Measurements from ENCODE around the gene CAPNS2. TPM values are rescaled to one million over a fixed set of nuclear protein-coding genes. Genes with fewer than 3 reads are reported as not detected.

The CAPNS2 gene
- total RNA-seq, 1 experiment from 2014 or later: 1.4 TPM

DNA sequence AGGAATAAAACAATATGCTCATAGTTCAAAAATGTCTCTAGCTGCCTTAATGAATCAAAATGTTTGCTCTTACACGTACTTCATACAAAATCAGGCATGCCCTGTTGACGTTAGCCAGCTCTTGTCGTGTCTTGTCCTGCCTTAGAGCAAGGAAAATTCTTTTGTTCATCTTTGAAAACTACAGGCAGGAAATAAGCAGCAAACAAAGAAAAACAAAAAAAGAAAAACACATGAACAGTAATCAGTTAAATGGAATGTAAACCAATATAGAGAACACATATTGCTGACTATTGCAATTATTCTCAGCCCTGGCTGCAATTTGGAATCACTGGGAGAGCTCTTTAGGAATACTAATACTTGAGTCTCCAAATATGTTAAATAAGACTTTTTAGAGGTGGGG lies 1.7 kb downstream of the CAPNS2 start:
- Histone ChIP-seq H3K36me3 (ENCODE audit: control insufficient read depth, insufficient read depth, low read length) (no peaks in the 10 kb centered on the region), H3K27me3 (ENCODE audit: control insufficient read depth, insufficient read depth, low read length) (no peaks in the 10 kb centered on the region), H3K4me3 (ENCODE audit: low read depth in 2 of 2, low read length in 2 of 2) (no peak overlapping the region), H3K27ac (ENCODE audit: low read length) (no peak overlapping the region), H3K4me1 (ENCODE audit: control insufficient read depth, insufficient read depth, low read length) (no peaks in the 10 kb centered on the region), H3K9me3 (ENCODE audit: control insufficient read depth, insufficient read depth, low read depth, low read length) (no peaks in the 10 kb centered on the region)
- ATAC-seq (no peak), DNase-seq (ENCODE audit: low read depth, low spot score) (no peak)
- POLR2A ChIA-PET: no interaction called here
- TF ChIP-seq POLR2AphosphoS5 (IDR thresholded peaks at IDR 0.05; ENCODE audit: low read depth, low read length): no peak
- TF ChIP-seq SIN3A (IDR thresholded peaks at IDR 0.05; ENCODE audit: borderline replicate concordance, insufficient read depth, low read depth, low read length): no peak
- TF ChIP-seq, protein P1, sequence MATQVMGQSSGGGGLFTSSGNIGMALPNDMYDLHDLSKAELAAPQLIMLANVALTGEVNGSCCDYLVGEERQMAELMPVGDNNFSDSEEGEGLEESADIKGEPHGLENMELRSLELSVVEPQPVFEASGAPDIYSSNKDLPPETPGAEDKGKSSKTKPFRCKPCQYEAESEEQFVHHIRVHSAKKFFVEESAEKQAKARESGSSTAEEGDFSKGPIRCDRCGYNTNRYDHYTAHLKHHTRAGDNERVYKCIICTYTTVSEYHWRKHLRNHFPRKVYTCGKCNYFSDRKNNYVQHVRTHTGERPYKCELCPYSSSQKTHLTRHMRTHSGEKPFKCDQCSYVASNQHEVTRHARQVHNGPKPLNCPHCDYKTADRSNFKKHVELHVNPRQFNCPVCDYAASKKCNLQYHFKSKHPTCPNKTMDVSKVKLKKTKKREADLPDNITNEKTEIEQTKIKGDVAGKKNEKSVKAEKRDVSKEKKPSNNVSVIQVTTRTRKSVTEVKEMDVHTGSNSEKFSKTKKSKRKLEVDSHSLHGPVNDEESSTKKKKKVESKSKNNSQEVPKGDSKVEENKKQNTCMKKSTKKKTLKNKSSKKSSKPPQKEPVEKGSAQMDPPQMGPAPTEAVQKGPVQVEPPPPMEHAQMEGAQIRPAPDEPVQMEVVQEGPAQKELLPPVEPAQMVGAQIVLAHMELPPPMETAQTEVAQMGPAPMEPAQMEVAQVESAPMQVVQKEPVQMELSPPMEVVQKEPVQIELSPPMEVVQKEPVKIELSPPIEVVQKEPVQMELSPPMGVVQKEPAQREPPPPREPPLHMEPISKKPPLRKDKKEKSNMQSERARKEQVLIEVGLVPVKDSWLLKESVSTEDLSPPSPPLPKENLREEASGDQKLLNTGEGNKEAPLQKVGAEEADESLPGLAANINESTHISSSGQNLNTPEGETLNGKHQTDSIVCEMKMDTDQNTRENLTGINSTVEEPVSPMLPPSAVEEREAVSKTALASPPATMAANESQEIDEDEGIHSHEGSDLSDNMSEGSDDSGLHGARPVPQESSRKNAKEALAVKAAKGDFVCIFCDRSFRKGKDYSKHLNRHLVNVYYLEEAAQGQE (IDR thresholded peaks at IDR 0.05; ENCODE audit: insufficient read depth in 1 of 2, low read depth in 2 of 2, low read length in 1 of 2): no peak
- TF ChIP-seq, protein P2, sequence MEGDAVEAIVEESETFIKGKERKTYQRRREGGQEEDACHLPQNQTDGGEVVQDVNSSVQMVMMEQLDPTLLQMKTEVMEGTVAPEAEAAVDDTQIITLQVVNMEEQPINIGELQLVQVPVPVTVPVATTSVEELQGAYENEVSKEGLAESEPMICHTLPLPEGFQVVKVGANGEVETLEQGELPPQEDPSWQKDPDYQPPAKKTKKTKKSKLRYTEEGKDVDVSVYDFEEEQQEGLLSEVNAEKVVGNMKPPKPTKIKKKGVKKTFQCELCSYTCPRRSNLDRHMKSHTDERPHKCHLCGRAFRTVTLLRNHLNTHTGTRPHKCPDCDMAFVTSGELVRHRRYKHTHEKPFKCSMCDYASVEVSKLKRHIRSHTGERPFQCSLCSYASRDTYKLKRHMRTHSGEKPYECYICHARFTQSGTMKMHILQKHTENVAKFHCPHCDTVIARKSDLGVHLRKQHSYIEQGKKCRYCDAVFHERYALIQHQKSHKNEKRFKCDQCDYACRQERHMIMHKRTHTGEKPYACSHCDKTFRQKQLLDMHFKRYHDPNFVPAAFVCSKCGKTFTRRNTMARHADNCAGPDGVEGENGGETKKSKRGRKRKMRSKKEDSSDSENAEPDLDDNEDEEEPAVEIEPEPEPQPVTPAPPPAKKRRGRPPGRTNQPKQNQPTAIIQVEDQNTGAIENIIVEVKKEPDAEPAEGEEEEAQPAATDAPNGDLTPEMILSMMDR (IDR thresholded peaks at IDR 0.05): no peak
- no TSS peak for BruUV-seq (replicated peaks)
- CTCF ChIA-PET: interaction anchor here (0.7 kb wide), 1 partner anchor 135 kb away, joined by 3 read pairs; no protein-coding TSS in a partner anchor
- intact Hi-C loops (cut with micrococcal nuclease; ENCODE audit: unreplicated experiment): no loop called here
- in situ Hi-C loops (cut with HindIII; ENCODE audit: low pct_unique_long_range_greater_than_20kb, low sequenced_read_pairs): no loop called here

DNA sequence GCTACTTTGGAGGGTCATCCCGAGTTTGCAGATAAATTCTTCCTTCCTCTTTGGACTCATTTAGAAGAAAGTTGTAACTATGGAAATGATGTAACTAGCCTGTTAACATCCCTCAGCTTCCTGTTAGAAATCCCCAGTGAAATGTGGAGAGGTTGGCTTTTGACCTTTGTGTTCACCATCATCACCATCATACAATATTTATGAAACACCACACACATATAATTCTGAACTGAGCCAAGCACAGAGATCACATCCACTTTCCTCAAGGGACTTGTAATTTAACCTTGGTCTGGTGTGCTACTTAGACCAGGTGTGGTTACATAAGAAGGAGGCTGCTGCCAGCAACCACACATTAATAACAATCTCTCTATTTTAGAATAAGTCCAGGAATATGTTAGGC lies 2.5 kb downstream of the CAPNS2 start:
- ChIA-PET CTCF (no interaction called here), POLR2A (no interaction called here)
- Histone ChIP-seq H3K27ac (ENCODE audit: low read length) (no peak overlapping the region), H3K4me1 (ENCODE audit: control insufficient read depth, insufficient read depth, low read length) (no peaks in the 10 kb centered on the region), H3K4me3 (ENCODE audit: low read depth in 2 of 2, low read length in 2 of 2) (no peak overlapping the region), H3K9me3 (ENCODE audit: control insufficient read depth, insufficient read depth, low read depth, low read length) (no peaks in the 10 kb centered on the region), H3K27me3 (ENCODE audit: control insufficient read depth, insufficient read depth, low read length) (no peaks in the 10 kb centered on the region), H3K36me3 (ENCODE audit: control insufficient read depth, insufficient read depth, low read length) (no peaks in the 10 kb centered on the region)
- DNase-seq (ENCODE audit: low read depth, low spot score) (no peak), ATAC-seq (no peak)
- in situ Hi-C loops (cut with HindIII; ENCODE audit: low pct_unique_long_range_greater_than_20kb, low sequenced_read_pairs) (no loop called here), intact Hi-C loops (cut with micrococcal nuclease; ENCODE audit: unreplicated experiment) (no loop called here)
- BruUV-seq (replicated peaks): no TSS peak
- TF ChIP-seq POLR2AphosphoS5 (IDR thresholded peaks at IDR 0.05; ENCODE audit: low read depth, low read length): no peak

DNA sequence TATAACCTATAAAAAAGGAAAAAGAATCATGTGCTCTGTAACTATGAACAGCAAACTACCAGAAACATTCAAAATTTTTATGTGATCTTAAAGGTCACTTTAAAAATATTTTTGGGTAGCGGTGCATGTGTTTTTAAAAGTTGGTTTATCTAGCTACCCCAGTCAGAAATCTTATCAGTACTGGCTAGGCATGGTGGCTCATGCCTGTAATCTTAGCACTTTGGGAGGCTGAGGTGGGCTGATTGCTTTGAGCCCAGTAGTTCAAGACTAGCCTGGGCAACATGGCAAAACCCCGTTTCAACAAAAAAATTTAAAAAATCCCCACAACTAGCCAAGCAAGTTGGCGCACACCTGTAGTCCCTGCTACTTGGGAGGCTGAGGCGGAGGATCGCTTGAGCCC lies 3.7 kb downstream of the CAPNS2 start:
- ATAC-seq: no peak
- Histone ChIP-seq H3K27me3 (ENCODE audit: control insufficient read depth, insufficient read depth, low read length) (no peaks in the 10 kb centered on the region), H3K4me3 (ENCODE audit: low read depth in 2 of 2, low read length in 2 of 2) (no peak overlapping the region), H3K27ac (ENCODE audit: low read length) (no peak overlapping the region), H3K36me3 (ENCODE audit: control insufficient read depth, insufficient read depth, low read length) (no peaks in the 10 kb centered on the region), H3K4me1 (ENCODE audit: control insufficient read depth, insufficient read depth, low read length) (no peaks in the 10 kb centered on the region), H3K9me3 (ENCODE audit: control insufficient read depth, insufficient read depth, low read depth, low read length) (no peaks in the 10 kb centered on the region)
- CTCF ChIA-PET: no interaction called here
- TF ChIP-seq POLR2AphosphoS5 (IDR thresholded peaks at IDR 0.05; ENCODE audit: low read depth, low read length): no peak
- no peak for TF ChIP-seq SIN3A (IDR thresholded peaks at IDR 0.05; ENCODE audit: borderline replicate concordance, insufficient read depth, low read depth, low read length)
- TF ChIP-seq, protein P1 (IDR thresholded peaks at IDR 0.05; ENCODE audit: insufficient read depth in 1 of 2, low read depth in 2 of 2, low read length in 1 of 2): no peak
- no peak for TF ChIP-seq TCF7L2 (IDR thresholded peaks at IDR 0.05; ENCODE audit: low read depth, low read length)
- TF ChIP-seq, protein P2 (IDR thresholded peaks at IDR 0.05): no peak
- in situ Hi-C loops (cut with HindIII; ENCODE audit: low pct_unique_long_range_greater_than_20kb, low sequenced_read_pairs): no loop called here
- BruUV-seq (replicated peaks): no TSS peak
- intact Hi-C loops (cut with micrococcal nuclease; ENCODE audit: unreplicated experiment): no loop called here
- POLR2A ChIA-PET: no interaction called here
- no peak for DNase-seq (ENCODE audit: low read depth, low spot score)
